HCT116 (cell line): Measurements from ENCODE around the gene PODN. TPM values are rescaled to one million over a fixed set of nuclear protein-coding genes. Genes with fewer than 3 reads are reported as not detected.

Experiments used
- ATAC-seq: fragments of 200-7000 bp; cut with Tn5 transposase; 2 replicates; pipeline ENCODE4 v1.9.1; 2020; ENCODE audit warnings: mild to moderate bottlenecking, moderate library complexity
- BruUV-seq: library from RNA; stranded (reverse); fragments of 400-500 nt; replicated peaks from 2 replicates; lab custom pipeline; 2021; lab: Mats Ljungman, UMichigan
- CTCF ChIA-PET: fragments of 300-600 bp; sonication (Branson Sonifier 250); formaldehyde crosslinking; loops from one replicate; lab custom pipeline; 2021; ENCODE audit warnings: antibody characterized with exemption; lab: Charles Lee
- POLR2A ChIA-PET: fragments of 300-600, 350-600 bp; sonication (Branson Sonifier 250); formaldehyde crosslinking; loops from one replicate; lab custom pipeline; 2021; ENCODE audit warnings: antibody characterized with exemption; lab: Charles Lee
- RAD21 ChIA-PET, 2 experiments: fragments of 300-600 bp; sonication (Branson Sonifier 250); formaldehyde crosslinking; loops; one replicate each; lab custom pipeline; 2023; ENCODE audit warnings: low total read pairs in 2 of 2; ENCODE audit not compliant: uncharacterized antibody in 2 of 2, unreplicated experiment in 2 of 2, low non-redundant PET in 1 of 2; lab: Charles Lee
- DNase-seq: peaks from one replicate; pipeline ENCODE4 v3.0.0-alpha.2; 2010; ENCODE audit warnings: low read depth, low spot score
- H2AFZ ChIP-seq: fragments of 200-600 bp; shearing (Covaris generic), sonication (generic); 2 replicates; pipeline ENCODE4 v1.6.1; 2017; ENCODE audit warnings: low read depth, mixed run types, mixed read lengths, antibody characterized with exemption, low read length; ENCODE audit not compliant: poor library complexity, severe bottlenecking
- H3K27ac ChIP-seq: 2 replicates; pipeline ENCODE4 v1.5.1; 2012; ENCODE audit warnings: low read depth, low read length
- H3K27me3 ChIP-seq: fragments of 200-600 bp; sonication (generic); 2 replicates; pipeline ENCODE4 v1.6.1; 2016; ENCODE audit warnings: mixed run types, low read length, mixed read lengths; ENCODE audit not compliant: insufficient read depth
- H3K36me3 ChIP-seq, 2 experiments: fragments of 200-500 bp in 1 of 2; fragments of 200-600 bp in 1 of 2; sonication (Bioruptor generic) in 1 of 2; sonication (generic) in 1 of 2; 2 replicates each; pipeline versions ENCODE4 v1.5.1 to v1.6.1; 2014 to 2016; ENCODE audit warnings: low read length in 2 of 2, inconsistent platforms in 1 of 2, mixed read lengths in 1 of 2, mixed run types in 1 of 2; ENCODE audit not compliant: insufficient read depth in 2 of 2, control insufficient read depth in 1 of 2
- H3K4me1 ChIP-seq, 2 experiments: fragments of 200-600 bp in 1 of 2; sonication (generic) in 1 of 2; 2 replicates each; pipeline versions ENCODE4 v1.5.1 to v1.6.1; 2012 to 2017; ENCODE audit warnings: low read length in 2 of 2, inconsistent platforms in 1 of 2, mild to moderate bottlenecking in 1 of 2, mixed read lengths in 1 of 2, mixed run types in 1 of 2, moderate library complexity in 1 of 2; ENCODE audit not compliant: insufficient read depth in 2 of 2, control insufficient read depth in 1 of 2
- H3K4me2 ChIP-seq: fragments of 200-600 bp; sonication (generic); 2 replicates; pipeline ENCODE4 v1.6.1; 2017; ENCODE audit warnings: mixed run types, low read length, mixed read lengths
- H3K4me3 ChIP-seq, 2 experiments: fragments of 200-600 bp in 1 of 2; sonication (generic) in 1 of 2; replicated peaks in 1 of 2; 2 replicates each; pipeline ENCODE4 v1.5.1; 2011 to 2016; ENCODE audit warnings: low read length in 2 of 2, control low read depth in 1 of 2, low read depth in 1 of 2, mild to moderate bottlenecking in 1 of 2, mixed read lengths in 1 of 2, mixed run types in 1 of 2
- H3K79me2 ChIP-seq: fragments of 200-600 bp; sonication (generic); 2 replicates; pipeline ENCODE4 v1.6.1; 2017; ENCODE audit warnings: mild to moderate bottlenecking, mixed run types, low read length, moderate library complexity, mixed read lengths; ENCODE audit not compliant: insufficient read depth
- H3K9ac ChIP-seq: fragments of 200-600 bp; sonication (generic); 2 replicates; pipeline ENCODE4 v1.6.1; 2016; ENCODE audit warnings: low read length, mixed read lengths
- H3K9me2 ChIP-seq: fragments of 200-600 bp; sonication (generic), shearing (Covaris generic); 2 replicates; pipeline ENCODE4 v1.6.1; 2017; ENCODE audit warnings: mixed run types, mild to moderate bottlenecking, moderate library complexity; ENCODE audit not compliant: insufficient read depth
- H3K9me3 ChIP-seq, 2 experiments: fragments of 200-500 bp in 1 of 2; fragments of 200-600 bp in 1 of 2; sonication (Bioruptor generic) in 1 of 2; sonication (generic) in 1 of 2; 2 replicates each; pipeline ENCODE4 v1.6.1; 2014 to 2017; ENCODE audit warnings: low read length in 2 of 2, mixed read lengths in 2 of 2, inconsistent platforms in 1 of 2, low read depth in 1 of 2, mild to moderate bottlenecking in 1 of 2, mixed run types in 1 of 2, moderate library complexity in 1 of 2; ENCODE audit not compliant: control insufficient read depth in 1 of 2, insufficient read depth in 1 of 2
- H4K20me1 ChIP-seq: fragments of 200-600 bp; sonication (generic), shearing (Covaris generic); 2 replicates; pipeline ENCODE4 v1.6.1; 2017; ENCODE audit warnings: mixed run types, mild to moderate bottlenecking, moderate library complexity; ENCODE audit not compliant: insufficient read depth
- CEBPB ChIP-seq: IDR thresholded peaks from 2 replicates; pipeline ENCODE4 v1.6.1; 2012; ENCODE audit warnings: low read depth
- JUND ChIP-seq: IDR thresholded peaks from 2 replicates; pipeline ENCODE4 v1.6.1; 2012
- POLR2AphosphoS5 ChIP-seq: IDR thresholded peaks from 2 replicates; pipeline ENCODE4 v1.6.1; 2011; ENCODE audit warnings: mild to moderate bottlenecking, low read depth, low read length, moderate library complexity
- REST ChIP-seq: IDR thresholded peaks from 2 replicates; pipeline ENCODE4 v1.6.1; 2012; ENCODE audit warnings: low read depth
- SRF ChIP-seq: IDR thresholded peaks from 2 replicates; pipeline ENCODE4 v1.6.1; 2012; ENCODE audit warnings: low read depth
- ZFX ChIP-seq: fragments of 450-650 bp; IDR thresholded peaks from 2 replicates; pipeline ENCODE4 v1.6.1; 2017
- intact Hi-C: fragments of 100-400 bp; cut with micrococcal nuclease; formaldehyde crosslinking; loops from 2 replicates; pipeline ENCODE4 v1.10.0; 2022
- total RNA-seq: library from RNA; stranded (reverse); gene quantifications from one replicate; pipeline ENCODE4 v1.2.1, GENCODE V29; 2021; ENCODE audit not compliant: unreplicated experiment
- TF ChIP-seq, protein P1 (sequence below): IDR thresholded peaks from 2 replicates; pipeline ENCODE4 v1.6.1; 2012

PODN gene
- total RNA-seq, 1 experiment from 2014 or later: 0.22 TPM

GRCh38 chr1:53104289-53104913, 42.4 kb downstream of the PODN start:
- Histone ChIP-seq H3K4me2 (no peak overlapping the region), H3K79me2 (no peaks in the 10 kb centered on the region), H3K36me3 (no peaks in the 10 kb centered on the region), H3K9me2 (no peaks in the 10 kb centered on the region), H3K27ac (no peak overlapping the region), H2AFZ (no peak overlapping the region), H3K27me3 (no peaks in the 10 kb centered on the region), H3K9me3 (peaks cover 10 to 16% of the 10 kb centered on the region in 2 experiments; a peak in 2 of 4 replicates)
- RAD21 ChIA-PET: no interaction called here
- intact Hi-C loops: no loop called here
- CTCF ChIA-PET: no interaction called here
- POLR2A ChIA-PET: no interaction called here
- no TSS peak for BruUV-seq
- ATAC-seq: no peak
- TF ChIP-seq, protein P1, sequence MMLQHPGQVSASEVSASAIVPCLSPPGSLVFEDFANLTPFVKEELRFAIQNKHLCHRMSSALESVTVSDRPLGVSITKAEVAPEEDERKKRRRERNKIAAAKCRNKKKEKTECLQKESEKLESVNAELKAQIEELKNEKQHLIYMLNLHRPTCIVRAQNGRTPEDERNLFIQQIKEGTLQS: no peak
- TF ChIP-seq REST (no peak), JUND (no peak), SRF (no peak), POLR2AphosphoS5 (no peak), CEBPB (no peak), ZFX (no peak)
- TF ChIP-seq, all 23 proteins: peak for 0
- H3K4me1 ChIP-seq: no peaks in the 10 kb centered on the region
- no peak for DNase-seq
- H3K4me3 ChIP-seq: no peak overlapping the region
- H3K9ac ChIP-seq: no peak overlapping the region
- no peaks in the 10 kb centered on the region for H4K20me1 ChIP-seq
